ENCODE measurements around the gene MYLK4.
"Not testable (repeated sequence)": the region's sequence is repeated elsewhere in the genome, so short reads cannot be mapped to it uniquely, and the experiment has no call there.

The MYLK4 gene

GRCh38 chr6:2777249-2777648 is 26.5 kb upstream of the MYLK4 start:
- DNase-seq (ENCODE audit: low spot score) = no peak

- DNase-seq (ENCODE audit: low spot score) = no peak
These were observed 24.3 kb upstream of the MYLK4 start for GRCh38 chr6:2775003-2775402.

GRCh38 chr6:2773449-2773848 is 22.7 kb upstream of the MYLK4 start:
- no peak for DNase-seq (ENCODE audit: low spot score)

- no peak for DNase-seq (ENCODE audit: low spot score)
These were observed 22.1 kb upstream of the MYLK4 start for GRCh38 chr6:2772840-2773239.

GRCh38 chr6:2771079-2771478 is 20.4 kb upstream of the MYLK4 start:
- no peak for DNase-seq (ENCODE audit: low spot score)

- peak; percentile 31 for DNase-seq (ENCODE audit: low spot score)
These were observed 19.4 kb upstream of the MYLK4 start for GRCh38 chr6:2770171-2770570.

- DNase-seq (ENCODE audit: low spot score) = no peak
These were observed 18.0 kb upstream of the MYLK4 start for GRCh38 chr6:2768696-2769095.

GRCh38 chr6:2767657-2768524 is 17.2 kb upstream of the MYLK4 start:
- no peak for DNase-seq (ENCODE audit: low spot score)

GRCh38 chr6:2766767-2767656 is 16.3 kb upstream of the MYLK4 start:
- peak; percentile 45 for DNase-seq (ENCODE audit: low spot score)

GRCh38 chr6:2765896-2766766 is 15.4 kb upstream of the MYLK4 start:
- peak; percentile 68 for DNase-seq (ENCODE audit: low spot score)

- DNase-seq (ENCODE audit: low spot score) = peak; percentile 93
These were observed 14.6 kb upstream of the MYLK4 start, which contains the start of gene WRNIP1 for GRCh38 chr6:2765166-2765895. Gene WRNIP1 (plus strand): TSS chr6:2765393. CDS start chr6:2765623, 230 bp downstream.

GRCh38 chr6:2764610-2765165 is 14.0 kb upstream of the MYLK4 start:
- DNase-seq (ENCODE audit: low spot score) = peak; percentile 76

- no peak for DNase-seq (ENCODE audit: low spot score)
These were observed 13.3 kb upstream of the MYLK4 start for GRCh38 chr6:2763876-2764540.

- DNase-seq (ENCODE audit: low spot score) = no peak
These were observed 12.7 kb upstream of the MYLK4 start for GRCh38 chr6:2763345-2763841.

- DNase-seq (ENCODE audit: low spot score) = not testable (repeated sequence)
These were observed 12.1 kb upstream of the MYLK4 start for GRCh38 chr6:2762868-2763267.

GRCh38 chr6:2760882-2761842 is 10.4 kb upstream of the MYLK4 start:
- no peak for DNase-seq (ENCODE audit: low spot score)

GRCh38 chr6:2758980-2759379 is 8.3 kb upstream of the MYLK4 start:
- DNase-seq (ENCODE audit: low spot score) = no peak

GRCh38 chr6:2756687-2757224 is 6.0 kb upstream of the MYLK4 start:
- DNase-seq (ENCODE audit: low spot score) = no peak

GRCh38 chr6:2756241-2756640 is 5.5 kb upstream of the MYLK4 start:
- DNase-seq (ENCODE audit: low spot score) = no peak

Measured in hepatic stellate cell (primary cell).